ENCODE results near the gene CEBPG. TPM values are rescaled to one million over a fixed set of nuclear protein-coding genes. Genes with fewer than 3 reads are reported as not detected.

The CEBPG gene
- polyA plus RNA-seq, 4 donors = 48.6 to 78.0 (median 67.7) TPM

- FAIRE-seq (no peak), DNase-seq (no peak)
- Histone ChIP-seq H3K27ac (ENCODE audit: low read depth in 1 of 3, low read length in 2 of 3) (no peak overlapping the region), H3K36me3 (ENCODE audit: control insufficient read depth in 3 of 3, insufficient read depth in 2 of 3, low read depth in 1 of 3, low read length in 3 of 3) (peaks cover 0 to 4% (median 2%) of the 10 kb centered on the region in 3 donors), H3K27me3 (ENCODE audit: control insufficient read depth in 3 of 3, insufficient read depth in 3 of 3, low read length in 3 of 3) (no peaks in the 10 kb centered on the region), H3K4me1 (ENCODE audit: control insufficient read depth in 3 of 3, insufficient read depth in 2 of 3, low read depth in 1 of 3, low read length in 2 of 3) (no peaks in the 10 kb centered on the region), H3K9me3 (ENCODE audit: control insufficient read depth in 2 of 2, insufficient read depth in 1 of 2, low read depth in 1 of 2, low read length in 1 of 2) (no peaks in the 10 kb centered on the region), H3K4me3 (ENCODE audit: low read depth in 1 of 3, low read length in 3 of 3) (no peak overlapping the region)
- WGBS, 3 donors = 91 to 93% (median 92%) methylated on average over 22 of the region's 22 CpGs
These were observed 54.5 kb downstream of the CEBPG start for GRCh38 chr19:33427801-33428626.

- Histone ChIP-seq H3K27me3 (ENCODE audit: control insufficient read depth in 3 of 3, insufficient read depth in 3 of 3, low read length in 3 of 3) (no peaks in the 10 kb centered on the region), H3K4me3 (ENCODE audit: low read depth in 1 of 3, low read length in 3 of 3) (no peak overlapping the region), H3K9me3 (ENCODE audit: control insufficient read depth in 2 of 2, insufficient read depth in 1 of 2, low read depth in 1 of 2, low read length in 1 of 2) (no peaks in the 10 kb centered on the region), H3K27ac (ENCODE audit: low read depth in 1 of 3, low read length in 2 of 3) (no peak overlapping the region), H3K36me3 (ENCODE audit: control insufficient read depth in 3 of 3, insufficient read depth in 2 of 3, low read depth in 1 of 3, low read length in 3 of 3) (peaks cover 0 to 5% (median 0%) of the 10 kb centered on the region in 3 donors), H3K4me1 (ENCODE audit: control insufficient read depth in 3 of 3, insufficient read depth in 2 of 3, low read depth in 1 of 3, low read length in 2 of 3) (no peaks in the 10 kb centered on the region)
- DNase-seq = no peak
- no peak for FAIRE-seq
- 91 to 96% (median 91%) methylated on average over 5 of the region's 5 CpGs for WGBS, 3 donors
These were observed 55.2 kb downstream of the CEBPG start for GRCh38 chr19:33428627-33429125.

- DNase-seq (no peak), FAIRE-seq (no peak)
- H3K9me3 ChIP-seq (ENCODE audit: control insufficient read depth in 2 of 2, insufficient read depth in 1 of 2, low read depth in 1 of 2, low read length in 1 of 2) = no peaks in the 10 kb centered on the region
- no peak overlapping the region for H3K27ac ChIP-seq (ENCODE audit: low read depth in 1 of 3, low read length in 2 of 3)
- no peaks in the 10 kb centered on the region for H3K27me3 ChIP-seq (ENCODE audit: control insufficient read depth in 3 of 3, insufficient read depth in 3 of 3, low read length in 3 of 3)
- 73 to 77% (median 74%) methylated on average over 17 of the region's 17 CpGs for WGBS, 3 donors
- H3K4me3 ChIP-seq (ENCODE audit: low read depth in 1 of 3, low read length in 3 of 3) = no peak overlapping the region
- peaks cover 0 to 8% (median 0%) of the 10 kb centered on the region in 3 donors for H3K36me3 ChIP-seq (ENCODE audit: control insufficient read depth in 3 of 3, insufficient read depth in 2 of 3, low read depth in 1 of 3, low read length in 3 of 3)
- peaks cover 0 to 3% (median 0%) of the 10 kb centered on the region in 3 donors for H3K4me1 ChIP-seq (ENCODE audit: control insufficient read depth in 3 of 3, insufficient read depth in 2 of 3, low read depth in 1 of 3, low read length in 2 of 3)
These were observed 56.6 kb downstream of the CEBPG start for GRCh38 chr19:33429891-33430673.

- Histone ChIP-seq H3K4me3 (ENCODE audit: low read depth in 1 of 3, low read length in 3 of 3) (no peak overlapping the region), H3K4me1 (ENCODE audit: control insufficient read depth in 3 of 3, insufficient read depth in 2 of 3, low read depth in 1 of 3, low read length in 2 of 3) (peaks cover 0 to 3% (median 0%) of the 10 kb centered on the region in 3 donors), H3K36me3 (ENCODE audit: control insufficient read depth in 3 of 3, insufficient read depth in 2 of 3, low read depth in 1 of 3, low read length in 3 of 3) (peaks cover 0 to 11% (median 0%) of the 10 kb centered on the region in 3 donors), H3K9me3 (ENCODE audit: control insufficient read depth in 2 of 2, insufficient read depth in 1 of 2, low read depth in 1 of 2, low read length in 1 of 2) (no peaks in the 10 kb centered on the region), H3K27ac (ENCODE audit: low read depth in 1 of 3, low read length in 2 of 3) (no peak overlapping the region), H3K27me3 (ENCODE audit: control insufficient read depth in 3 of 3, insufficient read depth in 3 of 3, low read length in 3 of 3) (no peaks in the 10 kb centered on the region)
- peak; percentile 60 to 81 for DNase-seq
- 28 to 32% (median 31%) methylated on average over 13 of the region's 13 CpGs for WGBS, 3 donors
- no peak for FAIRE-seq
These were observed 57.3 kb downstream of the CEBPG start for GRCh38 chr19:33430674-33431277.

- peaks cover 0 to 16% (median 4%) of the 10 kb centered on the region in 3 donors for H3K36me3 ChIP-seq (ENCODE audit: control insufficient read depth in 3 of 3, insufficient read depth in 2 of 3, low read depth in 1 of 3, low read length in 3 of 3)
- 61 to 75% (median 66%) methylated on average over 5 of the region's 5 CpGs for WGBS, 3 donors
- no peaks in the 10 kb centered on the region for H3K27me3 ChIP-seq (ENCODE audit: control insufficient read depth in 3 of 3, insufficient read depth in 3 of 3, low read length in 3 of 3)
- no peak for FAIRE-seq
- no peak overlapping the region for H3K4me3 ChIP-seq (ENCODE audit: low read depth in 1 of 3, low read length in 3 of 3)
- no peaks in the 10 kb centered on the region for H3K9me3 ChIP-seq (ENCODE audit: control insufficient read depth in 2 of 2, insufficient read depth in 1 of 2, low read depth in 1 of 2, low read length in 1 of 2)
- no peak overlapping the region for H3K27ac ChIP-seq (ENCODE audit: low read depth in 1 of 3, low read length in 2 of 3)
- peaks cover 0 to 3% (median 0%) of the 10 kb centered on the region in 3 donors for H3K4me1 ChIP-seq (ENCODE audit: control insufficient read depth in 3 of 3, insufficient read depth in 2 of 3, low read depth in 1 of 3, low read length in 2 of 3)
- DNase-seq = no peak
These were observed 58.5 kb downstream of the CEBPG start for GRCh38 chr19:33432015-33432414.

Other genes with a start within 250 kb of the CEBPG start
- gene WDR88, start 241.6 kb upstream of the CEBPG start, polyA plus RNA-seq = under 1 TPM in 1 of 4 donors, not detected in 3; 0.56 TPM
- 10 to 100 TPM in 2 of 4 donors, 1 to 10 TPM in 2; 2.0 to 34.0 (median 9.6) TPM for gene LRP3, start 179.4 kb upstream of the CEBPG start, polyA plus RNA-seq
- 10 to 100 TPM in 1 of 4 donors, 1 to 10 TPM in 1, not detected in 2; 1.4 to 16.0 TPM for gene SLC7A10, start 147.9 kb upstream of the CEBPG start, polyA plus RNA-seq
- 100 to 1,000 TPM in 1 of 4 donors, 10 to 100 TPM in 3; 31.0 to 203 (median 58.2) TPM for gene CEBPA, start 71.2 kb upstream of the CEBPG start, polyA plus RNA-seq
- gene PEPD, start 148.1 kb downstream of the CEBPG start, polyA plus RNA-seq = 1,000 to 10,000 TPM in 1 of 4 donors, 100 to 1,000 TPM in 3; 159 to 1,330 (median 491) TPM
- under 1 TPM in 2 of 4 donors, not detected in 2; 0.21 to 0.54 TPM for gene CHST8, start 248.2 kb downstream of the CEBPG start, polyA plus RNA-seq

Data from small intestine (tissue), 7 donors.